Measurements from ENCODE around the gene SMCP.

DNA sequence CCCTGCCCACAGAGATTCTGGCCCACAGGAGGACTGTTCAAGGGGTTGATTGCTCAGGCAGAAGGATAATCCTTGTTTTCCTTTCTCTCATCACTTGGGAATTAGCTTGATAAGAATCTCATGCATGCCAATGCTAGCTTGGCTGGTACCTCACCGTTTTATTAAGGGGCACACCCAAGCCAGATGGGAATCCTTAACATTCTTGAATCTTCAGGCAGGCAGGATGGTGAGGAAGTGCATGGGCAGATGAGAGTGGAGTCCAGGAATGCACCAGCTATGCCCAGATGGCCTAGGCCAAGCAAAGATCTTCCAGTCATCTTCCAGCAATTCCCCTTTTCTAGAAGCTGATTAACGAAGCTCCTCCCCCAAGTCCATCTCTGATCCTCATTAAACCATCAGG is 22.5 kb upstream of the SMCP start:
- TF ChIP-seq, protein P1, sequence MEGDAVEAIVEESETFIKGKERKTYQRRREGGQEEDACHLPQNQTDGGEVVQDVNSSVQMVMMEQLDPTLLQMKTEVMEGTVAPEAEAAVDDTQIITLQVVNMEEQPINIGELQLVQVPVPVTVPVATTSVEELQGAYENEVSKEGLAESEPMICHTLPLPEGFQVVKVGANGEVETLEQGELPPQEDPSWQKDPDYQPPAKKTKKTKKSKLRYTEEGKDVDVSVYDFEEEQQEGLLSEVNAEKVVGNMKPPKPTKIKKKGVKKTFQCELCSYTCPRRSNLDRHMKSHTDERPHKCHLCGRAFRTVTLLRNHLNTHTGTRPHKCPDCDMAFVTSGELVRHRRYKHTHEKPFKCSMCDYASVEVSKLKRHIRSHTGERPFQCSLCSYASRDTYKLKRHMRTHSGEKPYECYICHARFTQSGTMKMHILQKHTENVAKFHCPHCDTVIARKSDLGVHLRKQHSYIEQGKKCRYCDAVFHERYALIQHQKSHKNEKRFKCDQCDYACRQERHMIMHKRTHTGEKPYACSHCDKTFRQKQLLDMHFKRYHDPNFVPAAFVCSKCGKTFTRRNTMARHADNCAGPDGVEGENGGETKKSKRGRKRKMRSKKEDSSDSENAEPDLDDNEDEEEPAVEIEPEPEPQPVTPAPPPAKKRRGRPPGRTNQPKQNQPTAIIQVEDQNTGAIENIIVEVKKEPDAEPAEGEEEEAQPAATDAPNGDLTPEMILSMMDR (IDR thresholded peaks at IDR 0.05; ENCODE audit: low read depth, low read length, poor library complexity, severe bottlenecking) = no peak
- no peak for TF ChIP-seq EZH2phosphoT487 (IDR thresholded peaks at IDR 0.05; ENCODE audit: borderline replicate concordance, low read length)

All from DOHH2 (cell line).